Measurements from ENCODE around the gene L1CAM. TPM values are rescaled to one million over a fixed set of nuclear protein-coding genes. Genes with fewer than 3 reads are reported as not detected.
A peak's percentile ranks its signal among the peaks of the same experiment; 100 is the strongest.

The L1CAM gene
- total and polyA plus RNA-seq, 9 of the 15 experiments (the other 6 are each of a cell fraction or from before 2014, with no cell fraction given), result 0.09 to 0.86 (median 0.26) TPM; not detected in 3

- TF ChIP-seq ZNF512 (tag; IDR thresholded peaks at IDR 0.05), result no peak
- TF ChIP-seq GATAD2A (IDR thresholded peaks at IDR 0.05), result no peak
These were observed 21.5 kb upstream of the L1CAM start (continued) for GRCh38 chrX:153907456-153907855.

- WGBS (ENCODE audit: insufficient coverage, low coverage, missing lambda C conversion rate), result 36% methylated on average over 13 of the region's 27 CpGs
- in situ Hi-C loops (cut with MboI), result no loop called here
- TF ChIP-seq KAT7 (CRISPR knock-in tag; IDR thresholded peaks at IDR 0.05; ENCODE audit: borderline replicate concordance) (no peak), SMAD2 (IDR thresholded peaks at IDR 0.05; ENCODE audit: low read depth, low read length) (no peak), POLR2G (IDR thresholded peaks at IDR 0.05; ENCODE audit: low read depth, low read length) (0 out of 2 replicates have a peak, but pooled peaks have one; percentile 30), ETV5 (CRISPR knock-in tag; IDR thresholded peaks at IDR 0.05; ENCODE audit: low read depth) (no peak), YBX1 (IDR thresholded peaks at IDR 0.05) (no peak), HES1 (IDR thresholded peaks at IDR 0.05; ENCODE audit: low read depth) (no peak), ZBTB26 (CRISPR knock-in tag; IDR thresholded peaks at IDR 0.05) (no peak), L3MBTL2 (IDR thresholded peaks at IDR 0.05) (peak; percentile 45; the same call in 1 of the 2 replicates), ZNF512 (tag; IDR thresholded peaks at IDR 0.05) (no peak), ZNF398 (CRISPR knock-in tag; IDR thresholded peaks at IDR 0.05) (no peak), SMARCE1 (IDR thresholded peaks at IDR 0.05) (no peak)
These were observed 20.3 kb upstream of the L1CAM start for GRCh38 chrX:153906126-153906917.

More at GRCh38 chrX:153906126-153906917, 20.3 kb upstream of the L1CAM start:
- Histone ChIP-seq H3K9ac (ENCODE audit: insufficient read depth in 1 of 2, low read depth in 2 of 2, low read length in 2 of 2) (peak overlapping the region in 1 of 2 experiments; percentile 26; a peak in 1 of 4 replicates), H3K4me1 (replicated peaks in 1 of 2; ENCODE audit: control insufficient read depth in 2 of 2, insufficient read depth in 2 of 2, low read length in 2 of 2) (peaks cover 12 to 78% of the 10 kb centered on the region in 2 experiments), H3K4me2 (ENCODE audit: insufficient read depth, low read length) (no peak overlapping the region), H3K9me3 (replicated peaks; ENCODE audit: control insufficient read depth, insufficient read depth, low read depth, low read length) (no peaks in the 10 kb centered on the region), H3K27me3 (ENCODE audit: control insufficient read depth in 2 of 2, insufficient read depth in 2 of 2, low read length in 2 of 2) (no peaks in the 10 kb centered on the region; a peak in 1 of 5 replicates), H4K20me1 (replicated peaks; ENCODE audit: control insufficient read depth, insufficient read depth, low read length) (peaks cover 5% of the 10 kb centered on the region; the same call in 1 of the 2 replicates), H3K36me3 (ENCODE audit: control insufficient read depth, insufficient read depth, low read length) (peaks cover 8% of the 10 kb centered on the region; the same call in 2 of the 3 replicates), H3K27ac (ENCODE audit: extremely low read depth, low read depth, low read length) (no peak overlapping the region), H3K9me1 (ENCODE audit: control insufficient read depth, insufficient read depth, low read length) (no peaks in the 10 kb centered on the region), H3K79me2 (ENCODE audit: control insufficient read depth, insufficient read depth, low read length) (no peaks in the 10 kb centered on the region), H2AFZ (ENCODE audit: low read depth, low read length) (no peak overlapping the region), H3K4me3 (no peak overlapping the region)
- no TSS peak for BruUV-seq (replicated peaks)
- ChIA-PET CTCF (ENCODE audit: low intra/inter-chr PET ratio) (no interaction called here), POLR2A (interaction anchor here (0.7 to 1.3 kb wide), 4 partner anchors 8 to 180 kb away, joined by 3 to 7 read pairs (median 4); no protein-coding TSS in a partner anchor)
- no peak for DNase-seq (ENCODE audit: extremely low read depth in 1 of 4, low spot score in 3 of 4)
- no peak for FAIRE-seq
- ATAC-seq, result no peak; the same call in 2 of the 3 replicates
- intact Hi-C loops (cut with micrococcal nuclease), result no loop called here

Measured in K562 (cell line).